ENCODE measurements around the gene ROR1.

ROR1 gene

DNA sequence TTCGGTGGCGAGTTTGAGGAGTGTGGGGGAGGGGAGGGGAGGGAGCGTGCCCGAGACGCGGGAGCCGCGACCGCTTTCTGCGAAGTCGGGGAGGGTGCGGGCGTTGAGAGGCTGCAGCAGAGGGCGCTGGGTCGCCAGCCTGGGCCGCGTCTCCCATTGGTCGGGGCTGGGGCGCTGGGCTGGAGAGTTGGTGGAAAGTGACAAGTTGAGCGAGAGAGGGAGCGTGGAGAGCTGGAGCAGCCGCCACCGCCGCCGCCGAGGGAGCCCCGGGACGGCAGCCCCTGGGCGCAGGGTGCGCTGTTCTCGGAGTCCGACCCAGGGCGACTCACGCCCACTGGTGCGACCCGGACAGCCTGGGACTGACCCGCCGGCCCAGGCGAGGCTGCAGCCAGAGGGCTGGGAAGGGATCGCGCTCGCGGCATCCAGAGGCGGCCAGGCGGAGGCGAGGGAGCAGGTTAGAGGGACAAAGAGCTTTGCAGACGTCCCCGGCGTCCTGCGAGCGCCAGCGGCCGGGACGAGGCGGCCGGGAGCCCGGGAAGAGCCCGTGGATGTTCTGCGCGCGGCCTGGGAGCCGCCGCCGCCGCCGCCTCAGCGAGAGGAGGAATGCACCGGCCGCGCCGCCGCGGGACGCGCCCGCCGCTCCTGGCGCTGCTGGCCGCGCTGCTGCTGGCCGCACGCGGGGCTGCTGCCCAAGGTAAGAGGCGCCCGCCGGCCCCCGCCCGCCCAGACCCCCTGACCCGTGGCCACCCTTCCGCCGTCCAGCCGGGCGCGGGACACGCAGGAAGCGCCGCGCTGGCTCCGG is at the start of gene ROR1:
ROR1 (plus strand) TSS at position 203 of the 802 bp plus-strand sequence.
- peak; percentile 76 for DNase-seq (ENCODE audit: low read depth)

DNA sequence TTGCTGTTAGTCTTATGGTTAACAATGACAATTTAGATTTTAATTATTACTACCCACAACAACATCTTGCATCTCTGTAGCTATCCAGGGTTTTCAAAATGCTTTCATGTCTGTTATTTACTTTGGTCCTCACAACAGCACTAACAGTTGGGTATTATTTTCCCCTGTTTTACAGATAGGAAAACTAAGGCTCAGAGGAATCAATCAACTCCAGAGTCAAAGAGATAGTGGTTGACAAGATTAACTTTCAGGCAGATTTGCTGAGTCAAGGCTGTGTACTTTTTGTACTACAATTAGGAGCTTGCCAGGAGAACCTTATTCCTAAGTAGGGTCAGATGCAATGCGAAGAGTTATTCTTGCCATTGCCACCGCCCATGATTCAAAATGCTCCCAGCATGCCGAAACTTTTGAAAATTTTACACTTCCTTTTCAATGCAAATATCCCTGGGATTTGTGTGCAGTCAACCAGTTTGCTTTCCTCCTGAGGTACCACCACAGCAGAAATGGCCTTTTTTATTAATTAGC is 49.4 kb upstream of the ROR1 start:
- no peak for DNase-seq (ENCODE audit: low read depth)

DNA sequence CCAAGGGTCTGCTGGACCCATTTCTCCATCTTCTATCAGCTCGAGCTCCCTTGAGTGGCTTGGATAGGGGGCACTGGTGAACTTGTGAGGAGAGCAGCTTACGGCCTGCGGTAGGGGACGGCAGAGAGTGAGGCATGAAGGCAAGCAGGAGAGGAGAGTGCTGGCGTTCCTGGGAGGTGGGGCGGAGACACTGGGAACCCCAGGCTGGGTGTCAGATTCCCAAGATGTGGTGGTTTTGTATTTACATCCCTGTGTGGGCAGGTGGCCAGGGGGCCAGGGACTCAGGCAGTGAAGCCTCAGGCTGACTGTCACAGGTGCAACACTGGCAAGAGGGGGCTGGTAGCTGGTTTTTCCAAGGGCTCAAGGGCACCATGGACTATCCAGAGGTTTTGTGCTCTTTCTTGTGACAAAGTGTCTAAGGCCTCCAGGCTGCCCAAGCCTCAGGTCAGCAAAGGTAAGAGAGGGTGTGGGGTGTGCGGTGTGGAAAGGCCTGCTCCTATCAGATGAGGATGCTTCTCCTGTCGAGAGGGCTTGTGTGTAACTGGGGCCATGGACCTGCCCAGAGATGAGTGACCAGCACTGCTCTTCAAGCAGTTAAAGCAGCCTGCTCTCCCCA is 45.1 kb upstream of the ROR1 start:
- DNase-seq (ENCODE audit: low read depth) = no peak

DNA sequence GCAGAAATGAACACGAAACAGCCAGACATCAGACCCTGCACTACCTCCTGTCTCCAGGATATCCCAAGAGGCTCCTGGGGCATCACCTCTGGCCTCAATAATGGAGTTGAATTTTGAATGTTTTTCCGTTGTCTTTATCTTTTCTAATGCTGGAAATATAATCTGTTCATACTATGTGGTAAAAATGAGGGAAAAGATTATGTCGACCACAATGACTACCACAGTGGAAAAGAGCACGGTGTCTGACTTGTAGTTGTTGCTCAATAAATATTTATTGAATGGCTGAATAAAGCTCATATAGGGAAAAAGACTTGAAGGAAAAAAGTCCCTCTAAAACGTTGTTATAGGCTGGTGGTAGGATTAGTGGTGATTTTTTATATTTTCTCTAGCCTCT is 44.6 kb upstream of the ROR1 start:
- peak; percentile 92 for DNase-seq (ENCODE audit: low read depth)

DNA sequence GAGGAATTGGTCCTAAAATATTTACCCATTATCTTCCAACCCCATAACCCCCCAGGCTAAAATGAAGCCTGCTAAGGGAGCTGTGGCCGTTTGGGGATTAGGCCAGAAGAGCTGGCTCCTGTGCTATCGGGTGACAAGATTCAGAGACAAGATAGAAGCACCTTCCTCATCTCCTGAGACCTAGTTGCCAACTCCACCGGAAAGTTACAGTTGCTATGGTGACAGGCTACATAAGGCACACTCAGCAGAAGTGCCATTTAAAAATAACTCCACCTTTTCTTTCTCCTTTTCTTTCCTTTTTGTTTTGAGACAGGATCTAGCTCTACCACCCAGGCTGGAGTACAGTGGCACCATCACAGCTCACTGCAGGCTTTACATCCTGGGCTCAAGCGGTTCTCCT is 43.6 kb upstream of the ROR1 start:
- DNase-seq (ENCODE audit: low read depth) = no peak

DNA sequence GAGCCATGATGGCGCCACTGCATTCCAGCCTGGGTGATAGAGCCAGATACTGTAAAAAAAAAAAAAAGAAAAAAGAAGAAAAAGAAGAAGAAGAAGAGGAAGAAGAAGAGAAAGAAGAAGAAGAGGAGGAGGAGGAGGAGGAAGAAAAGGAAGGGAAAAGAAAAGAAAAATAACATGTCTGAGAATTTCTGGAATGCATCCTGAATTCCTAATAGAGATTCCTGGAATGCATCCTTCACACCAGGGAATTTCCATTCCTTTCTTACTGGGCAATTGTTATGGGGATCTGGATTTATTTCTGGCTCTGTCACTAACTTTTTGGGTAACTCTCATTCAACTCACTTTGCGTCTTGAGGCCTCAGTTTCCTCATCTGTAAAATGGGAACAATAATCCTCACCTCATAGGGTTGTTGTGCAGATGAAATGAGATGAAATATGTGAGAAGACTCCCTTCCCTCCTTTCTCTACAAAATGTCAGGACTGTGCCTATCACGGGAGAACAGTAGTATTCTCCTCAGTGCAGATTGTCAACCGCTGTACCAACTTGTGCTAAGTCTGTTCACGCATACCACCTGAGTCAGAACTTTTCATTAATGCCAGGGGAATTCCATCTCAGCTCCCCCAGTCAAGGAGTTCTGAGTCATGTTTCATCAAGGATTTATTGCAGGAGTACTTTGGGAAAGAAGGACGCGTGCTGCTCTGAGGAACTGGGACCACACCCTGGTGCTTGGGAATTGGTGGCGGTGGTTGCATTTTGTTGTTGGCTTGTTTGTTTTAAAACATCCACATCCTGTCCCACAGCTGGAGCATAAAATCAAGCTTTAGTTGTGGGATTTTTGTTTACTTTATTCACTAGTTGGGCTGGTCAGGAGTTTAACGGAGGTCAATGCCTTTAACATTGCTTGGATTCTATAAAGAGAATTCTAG is 42.4 kb upstream of the ROR1 start:
- peak; percentile 98 for DNase-seq (ENCODE audit: low read depth)

DNA sequence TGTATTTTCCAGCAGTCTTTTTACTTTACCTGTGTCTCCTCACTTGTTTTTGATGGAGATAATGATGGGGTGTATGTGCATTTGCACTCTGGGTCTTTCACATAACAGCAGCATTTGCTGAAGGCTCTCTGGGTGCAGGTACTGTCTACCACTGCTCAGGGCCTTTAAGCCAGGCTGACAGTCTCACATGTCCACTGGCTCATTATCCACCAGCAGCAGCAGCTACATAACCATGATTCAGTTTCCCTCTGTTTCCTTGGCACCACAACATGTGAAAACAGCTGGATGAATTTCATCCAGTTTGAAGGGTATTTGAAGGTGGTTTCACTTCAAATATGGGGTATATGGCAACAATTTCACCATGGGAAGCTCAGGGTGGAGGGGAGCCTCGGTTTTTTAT is 41.2 kb upstream of the ROR1 start:
- DNase-seq (ENCODE audit: low read depth) = peak; percentile 39

DNA sequence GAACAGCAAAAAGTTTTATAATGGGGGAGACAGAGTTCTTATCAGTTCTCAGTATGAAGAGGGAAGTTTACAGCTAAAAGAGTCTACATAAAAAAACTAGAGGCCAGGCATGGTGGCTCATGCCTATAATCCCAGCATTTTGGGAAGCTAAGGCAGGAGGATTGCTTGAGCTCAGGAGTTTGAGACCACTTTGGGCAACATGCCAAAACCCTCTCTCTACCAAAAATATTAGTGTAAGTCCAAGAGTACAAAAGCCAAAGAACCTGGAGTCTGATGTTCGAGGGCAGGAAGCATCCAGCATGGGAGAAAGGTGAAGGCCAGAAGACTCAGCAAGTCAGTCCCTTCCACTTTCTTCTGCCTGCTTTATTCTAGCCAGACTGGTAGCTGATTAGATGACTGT is 35.0 kb upstream of the ROR1 start:
- DNase-seq (ENCODE audit: low read depth) = no peak

DNA sequence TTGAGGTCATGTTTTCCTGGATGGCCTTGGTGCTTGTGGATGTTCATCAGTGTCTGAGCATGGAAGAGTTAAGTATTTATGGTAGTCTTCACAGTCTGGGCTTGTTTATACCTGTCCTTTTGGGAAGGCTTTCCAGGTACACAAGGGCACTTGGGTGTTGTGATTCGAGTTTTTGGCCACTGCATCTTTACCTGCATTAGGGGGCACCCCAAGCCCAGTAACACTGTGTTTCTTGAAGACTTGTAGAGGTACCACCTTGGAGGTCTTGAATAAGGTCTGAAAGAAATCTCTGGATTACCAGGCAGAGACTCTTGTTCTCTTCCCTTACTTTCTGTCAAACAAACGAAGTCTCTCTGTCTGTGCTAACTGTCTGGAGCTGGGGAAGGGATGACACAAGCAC is 34.4 kb upstream of the ROR1 start:
- DNase-seq (ENCODE audit: low read depth) = no peak

DNA sequence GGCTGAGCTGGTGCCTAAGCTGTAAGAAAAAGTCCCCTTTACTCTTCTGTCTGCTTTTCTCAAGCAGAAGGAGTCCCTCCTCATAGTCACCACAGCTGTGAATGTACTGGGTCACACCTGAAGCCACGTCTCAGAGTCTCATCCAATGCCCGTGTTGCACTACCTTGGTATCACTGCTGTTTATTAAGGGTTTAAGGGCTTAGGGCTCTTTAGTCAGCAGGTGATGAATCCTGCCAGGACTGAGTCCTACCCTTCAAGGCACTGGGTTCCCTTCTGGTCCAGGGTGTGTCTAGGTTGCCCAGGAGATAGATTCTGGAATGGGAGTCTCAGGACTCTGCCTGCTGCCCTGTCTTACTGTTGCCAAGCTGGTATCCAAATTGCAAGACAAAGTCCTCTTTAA is 33.4 kb upstream of the ROR1 start:
- no peak for DNase-seq (ENCODE audit: low read depth)

DNA sequence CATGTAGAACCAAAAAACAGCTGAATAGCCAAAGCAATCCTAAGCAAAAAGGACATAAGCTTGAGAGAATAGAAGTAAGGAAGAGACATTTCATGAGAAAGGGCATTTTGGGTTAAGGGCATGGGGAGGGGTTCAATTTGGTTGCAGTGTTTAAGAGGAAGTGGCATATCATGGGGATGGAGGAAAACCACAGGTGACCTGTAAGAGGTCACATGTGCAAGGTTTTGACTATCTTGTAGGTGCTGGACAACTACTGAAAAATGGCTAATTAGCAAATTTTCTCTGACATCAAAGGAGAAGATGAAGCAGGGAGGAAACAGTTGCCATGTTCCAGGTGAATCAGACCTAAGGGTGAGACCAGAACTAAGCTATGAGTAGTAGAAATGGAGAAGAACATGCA is 31.3 kb upstream of the ROR1 start:
- DNase-seq (ENCODE audit: low read depth) = no peak

DNA sequence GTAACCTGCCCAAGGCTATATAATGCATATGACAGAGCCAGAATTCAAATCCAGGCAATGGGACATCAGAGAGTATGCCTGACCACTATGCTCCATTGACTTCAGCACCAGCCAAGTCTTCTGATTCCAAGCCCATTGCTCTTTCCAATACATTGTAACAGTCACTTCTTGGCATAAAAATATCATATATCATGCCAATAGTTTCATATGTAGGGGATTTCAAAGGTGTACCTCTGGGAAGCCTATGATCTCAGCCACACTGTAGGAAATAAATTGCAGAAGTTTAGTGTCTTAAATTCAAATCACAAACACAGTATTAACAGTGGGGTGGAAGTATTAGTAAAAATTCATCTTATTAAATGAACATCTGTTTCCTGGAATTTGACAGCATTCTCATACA is 30.0 kb upstream of the ROR1 start:
- no peak for DNase-seq (ENCODE audit: low read depth)

DNA sequence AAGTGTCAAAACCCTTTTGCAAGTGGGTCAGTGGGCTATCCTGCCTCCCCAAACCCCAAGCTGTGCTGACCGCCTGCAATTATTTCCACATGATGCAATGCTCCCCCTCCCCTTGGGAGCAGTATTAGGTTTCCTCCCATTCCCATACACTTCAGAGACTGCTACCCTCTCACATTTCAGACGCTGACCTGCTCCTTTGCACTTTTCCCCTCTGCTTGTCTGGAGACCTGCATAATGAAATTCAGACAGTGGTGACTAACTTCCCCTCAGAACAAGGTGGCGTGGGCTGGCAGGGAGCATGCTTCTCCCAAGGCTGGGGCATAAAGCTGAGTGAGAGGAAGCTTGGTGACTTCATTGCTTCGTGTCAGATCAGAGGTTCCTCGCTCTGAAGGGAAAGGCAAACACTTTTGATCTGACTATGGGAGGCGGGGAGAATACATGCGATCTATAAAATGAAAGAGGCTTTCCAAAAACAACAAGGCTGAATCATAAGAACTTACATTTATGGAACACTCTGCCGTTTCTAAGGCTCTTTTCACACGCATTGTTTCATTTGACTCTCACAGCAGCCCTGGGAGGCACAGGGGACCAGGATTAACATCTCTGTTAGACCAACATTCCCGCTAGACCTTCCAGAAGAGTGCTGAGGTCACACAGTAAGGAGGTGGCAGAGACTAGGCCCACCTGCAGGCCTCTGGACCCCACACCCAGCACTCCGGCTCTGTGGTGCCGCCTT is 27.5 kb upstream of the ROR1 start:
- DNase-seq (ENCODE audit: low read depth) = peak; percentile 17

DNA sequence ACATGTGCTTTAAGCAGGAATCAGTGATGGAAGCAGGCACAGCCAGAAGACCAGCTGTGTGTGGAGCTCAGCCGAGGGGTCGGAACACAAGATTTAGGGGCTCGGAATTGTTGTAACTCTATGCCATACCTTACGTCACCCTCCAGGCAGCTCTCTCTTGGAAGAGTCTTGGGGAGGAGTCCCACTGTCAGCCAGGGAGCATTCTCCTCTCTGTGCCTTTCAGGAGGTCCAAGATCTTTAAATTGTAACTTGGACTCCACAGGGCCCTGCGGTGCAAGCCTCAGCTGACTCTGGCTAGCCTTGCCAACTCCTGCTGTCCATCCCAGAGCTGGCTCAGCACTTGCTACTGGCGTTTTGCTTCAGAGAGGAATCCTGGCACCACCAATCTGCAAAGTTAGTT is 26.4 kb upstream of the ROR1 start:
- no peak for DNase-seq (ENCODE audit: low read depth)

DNA sequence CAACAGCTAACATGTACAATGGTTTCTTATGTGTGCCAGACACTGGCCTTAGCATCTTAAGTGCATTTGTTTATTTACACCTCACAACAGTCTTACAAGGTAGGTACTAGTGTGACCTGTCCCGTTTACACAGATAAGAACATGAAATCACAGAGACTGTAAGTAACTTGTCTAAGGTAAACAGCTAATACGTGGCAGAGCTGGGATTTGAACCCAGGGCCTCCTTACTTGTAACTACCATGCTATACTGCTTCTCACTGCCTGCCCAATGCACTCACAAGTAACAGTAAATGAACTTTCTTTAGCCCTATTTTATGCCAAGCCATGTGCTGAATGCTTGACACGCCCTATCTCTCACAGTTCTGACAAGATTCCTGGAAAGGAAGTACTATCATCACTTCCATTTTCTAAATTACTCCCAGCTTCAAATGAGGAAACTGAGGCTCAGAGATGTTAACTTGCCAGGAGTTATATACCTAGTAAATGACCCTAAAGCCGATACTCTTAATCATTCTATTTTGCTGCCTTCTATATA is 25.7 kb upstream of the ROR1 start:
- no peak for DNase-seq (ENCODE audit: low read depth)

DNA sequence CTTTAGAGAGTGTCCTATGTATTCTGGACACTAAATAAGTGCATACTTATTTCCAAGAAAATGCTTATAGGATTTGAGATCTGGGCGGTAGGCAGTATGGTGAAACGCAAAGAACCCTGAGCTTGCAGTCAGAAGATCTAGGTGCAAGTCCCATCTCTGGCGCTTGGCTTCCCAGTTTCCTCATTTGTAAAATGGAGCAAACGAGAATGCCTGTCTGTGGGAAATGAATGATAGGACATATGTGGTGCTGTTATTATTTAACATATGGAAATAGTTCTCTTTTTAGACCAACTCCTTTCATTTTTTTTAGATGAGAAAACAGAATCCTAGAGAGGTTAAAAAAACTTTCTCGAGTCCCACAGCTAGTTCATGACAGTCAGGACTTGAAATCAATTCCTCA is 25.2 kb upstream of the ROR1 start:
- DNase-seq (ENCODE audit: low read depth) = no peak

DNA sequence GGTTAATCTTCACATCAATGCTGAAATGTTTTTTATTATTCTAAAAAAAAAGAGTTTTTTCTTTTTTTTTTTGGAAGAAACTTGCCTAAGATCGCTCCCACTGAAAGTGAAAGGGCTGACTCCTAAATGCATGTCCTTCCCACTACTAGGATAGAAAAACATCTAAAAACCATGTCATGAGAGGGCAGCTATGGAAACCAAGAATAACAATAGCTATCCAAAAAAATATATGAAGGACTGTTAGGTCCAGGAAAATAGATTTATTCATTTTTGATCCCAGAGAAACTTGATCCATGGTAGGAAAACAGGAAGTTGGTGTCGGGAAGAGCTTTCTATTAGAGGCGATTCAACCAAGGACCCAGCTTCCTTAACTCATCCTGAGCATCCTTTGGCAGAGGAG is 23.1 kb upstream of the ROR1 start:
- no peak for DNase-seq (ENCODE audit: low read depth)

DNA sequence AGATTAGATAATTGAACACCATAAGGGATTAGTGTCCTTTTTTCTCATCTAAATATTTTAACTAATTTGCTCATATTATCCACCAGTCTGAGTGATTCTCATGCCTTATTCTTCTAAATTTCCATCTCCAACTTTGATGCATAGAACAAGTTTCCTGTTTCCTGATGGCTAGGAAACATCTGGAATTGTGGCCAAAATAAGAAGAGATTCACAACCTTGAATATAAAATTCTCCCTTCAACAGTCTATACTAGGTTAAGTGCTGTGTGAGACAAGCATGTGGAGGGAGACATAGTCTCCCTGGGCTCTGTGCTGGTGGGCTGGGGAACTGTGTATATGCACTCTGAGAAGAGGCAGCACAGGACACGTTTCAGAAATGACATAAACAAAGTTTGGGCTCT is 21.6 kb upstream of the ROR1 start:
- no peak for DNase-seq (ENCODE audit: low read depth)

DNA sequence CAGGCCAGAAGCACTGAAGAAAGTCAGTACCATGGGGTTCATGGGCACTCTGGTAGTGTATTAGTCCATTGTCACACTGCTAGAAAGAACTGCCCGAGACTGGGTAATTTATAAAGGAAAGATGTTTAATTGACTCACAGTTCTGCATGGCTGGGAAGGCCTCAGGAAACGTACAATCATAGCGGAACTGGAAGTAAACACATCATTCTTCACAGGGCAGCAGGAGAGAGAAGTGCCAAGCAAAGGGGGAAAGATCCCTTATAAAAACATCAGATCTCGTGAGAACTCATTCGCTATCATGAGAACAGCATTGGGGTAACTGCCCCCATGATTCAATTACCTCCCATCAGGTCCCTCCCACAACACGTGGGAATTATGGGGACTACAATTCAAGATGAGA is 20.2 kb upstream of the ROR1 start:
- no peak for DNase-seq (ENCODE audit: low read depth)

DNA sequence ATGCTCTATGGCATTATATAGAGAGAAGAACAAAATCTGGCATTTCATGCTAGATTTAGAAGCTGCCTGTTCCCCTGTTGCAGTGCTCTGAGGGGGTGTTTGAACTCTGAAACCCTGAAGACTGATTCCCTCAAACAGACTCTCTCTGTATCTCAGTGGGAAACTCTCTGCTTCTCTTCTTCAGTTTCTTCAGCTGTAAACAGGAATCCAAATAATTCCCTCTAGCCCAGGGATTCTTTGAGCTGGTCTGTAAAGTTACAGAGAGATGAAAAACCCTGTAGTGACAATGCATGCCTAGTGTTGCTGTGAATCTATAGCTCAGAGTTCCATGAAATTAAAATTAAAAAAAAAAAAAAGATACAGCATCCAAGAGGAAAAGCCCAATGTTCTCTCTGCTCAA is 17.0 kb upstream of the ROR1 start:
- no peak for DNase-seq (ENCODE audit: low read depth)

DNA sequence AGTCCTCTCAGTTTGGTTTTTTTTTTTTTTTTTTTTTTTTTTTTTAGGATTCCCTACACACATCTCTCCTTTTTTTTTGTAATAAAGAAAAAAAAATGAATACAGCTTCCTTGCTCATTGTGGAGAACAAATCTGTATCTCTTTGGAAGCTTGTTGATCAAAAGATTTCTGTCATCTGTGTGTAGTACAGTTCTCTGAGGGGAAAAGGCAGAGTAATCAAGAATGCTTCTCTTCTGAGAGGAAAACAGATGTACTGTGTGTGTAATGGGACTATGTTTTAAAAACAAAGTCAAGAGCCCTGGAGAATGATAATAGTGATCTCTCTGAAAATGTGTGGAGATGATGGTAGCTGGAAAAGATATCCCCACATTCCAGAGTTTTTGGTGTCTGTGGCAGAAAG is 16.5 kb upstream of the ROR1 start:
- no peak for DNase-seq (ENCODE audit: low read depth)

DNA sequence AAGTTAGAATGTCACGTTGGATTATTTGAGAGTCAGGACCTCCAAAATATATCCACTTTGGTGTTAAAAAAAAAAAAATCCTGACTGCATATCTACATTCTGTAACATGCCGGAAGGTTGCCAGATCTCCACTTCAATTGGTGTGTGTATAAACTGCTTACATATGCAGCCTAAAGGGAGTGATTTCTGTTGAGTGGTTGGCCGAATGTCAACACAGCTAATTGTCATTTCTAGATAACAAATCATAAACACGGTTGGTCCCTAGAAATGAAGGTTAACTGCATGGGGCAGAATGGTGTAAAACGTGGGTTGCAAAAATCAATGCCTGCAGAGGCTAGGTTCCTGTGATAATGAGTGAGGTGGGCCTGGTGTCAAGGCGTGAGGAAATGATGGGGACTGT is 15.0 kb upstream of the ROR1 start:
- no peak for DNase-seq (ENCODE audit: low read depth)
